GM23338 (cell line): ENCODE data around the gene LIX1L. TPM values are rescaled to one million over a fixed set of nuclear protein-coding genes. Genes with fewer than 3 reads are reported as not detected.

Source experiments
- ATAC-seq: fragments of 200-7000 bp; cut with Tn5 transposase; 3 replicates; pipeline ENCODE4 v1.9.1; 2020
- DNase-seq: peaks from one replicate; pipeline ENCODE4 v3.0.0-alpha.2; 2015; ENCODE audit warnings: low spot score
- H2AFZ ChIP-seq: fragments of 200-600 bp; sonication (generic); 2 replicates; pipeline ENCODE4 v1.8.0; 2016; ENCODE audit warnings: antibody characterized with exemption, mild to moderate bottlenecking, moderate library complexity
- H3F3A ChIP-seq: fragments of 200-600 bp; sonication (generic); replicated peaks from 2 replicates; pipeline ENCODE4 v1.8.0; 2017; ENCODE audit warnings: antibody characterized with exemption, mixed run types, low read depth
- H3K27ac ChIP-seq: fragments of 200-600 bp; sonication (generic); 2 replicates; pipeline ENCODE4 v1.6.1; 2016; ENCODE audit warnings: low read depth
- H3K27me3 ChIP-seq: fragments of 200-600 bp; sonication (generic); 2 replicates; pipeline ENCODE4 v1.8.0; 2016; ENCODE audit warnings: mild to moderate bottlenecking, mixed run types, moderate library complexity; ENCODE audit not compliant: insufficient read depth
- H3K36me3 ChIP-seq: fragments of 200-600 bp; sonication (generic); 2 replicates; pipeline ENCODE4 v1.8.0; 2016; ENCODE audit warnings: mild to moderate bottlenecking; ENCODE audit not compliant: insufficient read depth
- H3K4me1 ChIP-seq: fragments of 200-600 bp; sonication (generic); 2 replicates; pipeline ENCODE4 v1.8.0; 2016; ENCODE audit warnings: mild to moderate bottlenecking, moderate library complexity; ENCODE audit not compliant: insufficient read depth
- H3K4me2 ChIP-seq: fragments of 200-600 bp; sonication (generic); 2 replicates; pipeline ENCODE4 v1.7.1; 2017; ENCODE audit warnings: mixed run types
- H3K4me3 ChIP-seq: fragments of 200-600 bp; sonication (generic); 2 replicates; pipeline ENCODE4 v1.6.1; 2016; ENCODE audit warnings: mixed run types
- H3K79me2 ChIP-seq: fragments of 200-600 bp; sonication (generic); replicated peaks from 2 replicates; pipeline ENCODE4 v1.8.0; 2017; ENCODE audit warnings: mild to moderate bottlenecking; ENCODE audit not compliant: insufficient read depth
- H3K9me2 ChIP-seq: fragments of 200-600 bp; sonication (generic); 2 replicates; pipeline ENCODE4 v1.8.0; 2017; ENCODE audit not compliant: insufficient read depth
- H4K20me1 ChIP-seq: fragments of 200-600 bp; sonication (generic); replicated peaks from 2 replicates; pipeline ENCODE4 v1.8.0; 2017; ENCODE audit warnings: mild to moderate bottlenecking; ENCODE audit not compliant: insufficient read depth
- H3K27ac Mint-ChIP-seq: 2 replicates; pipeline ENCODE4 v1.8.0; 2020; ENCODE audit warnings: inconsistent platforms, mild to moderate bottlenecking, moderate library complexity, mixed read lengths
- H3K27me3 Mint-ChIP-seq: 3 replicates; pipeline ENCODE4 v1.8.0; 2022; ENCODE audit warnings: low read depth, mild to moderate bottlenecking, moderate library complexity, mixed read lengths, inconsistent platforms; ENCODE audit not compliant: insufficient read depth, poor library complexity
- H3K36me3 Mint-ChIP-seq: 3 replicates; pipeline ENCODE4 v1.8.0; 2021; ENCODE audit warnings: low read depth, mild to moderate bottlenecking, inconsistent platforms, moderate library complexity, mixed read lengths
- H3K4me1 Mint-ChIP-seq: 3 replicates; pipeline ENCODE4 v1.8.0; 2020; ENCODE audit warnings: mild to moderate bottlenecking, inconsistent platforms, mixed read lengths
- H3K4me3 Mint-ChIP-seq: 3 replicates; pipeline ENCODE4 v1.8.0; 2021; ENCODE audit warnings: moderate library complexity, mild to moderate bottlenecking, inconsistent platforms, mixed read lengths
- H3K9me3 Mint-ChIP-seq: 3 replicates; pipeline ENCODE4 v1.8.0; 2020; ENCODE audit warnings: moderate library complexity, mild to moderate bottlenecking, inconsistent platforms, mixed read lengths
- CREB1 ChIP-seq: fragments of 250-450 bp; sonication (Bioruptor Pico); IDR thresholded peaks from 2 replicates; pipeline ENCODE4 v1.5.0; 2020; ENCODE audit warnings: low read depth, mild to moderate bottlenecking, moderate library complexity
- CTCF ChIP-seq, 2 experiments: fragments of 200-600 bp in 1 of 2; sonication (generic) in 1 of 2; conservative IDR thresholded peaks; 2 replicates each; pipeline versions ENCODE4 v1.5.1 to v1.6.1; 2016 to 2017; ENCODE audit warnings: antibody characterized with exemption in 2 of 2, low read depth in 2 of 2, mild to moderate bottlenecking in 2 of 2, moderate library complexity in 1 of 2
- EZH2 ChIP-seq: fragments of 200-600 bp; sonication (generic); IDR thresholded peaks from one replicate; pipeline ENCODE4 v1.8.0; 2017; ENCODE audit warnings: antibody characterized with exemption, mild to moderate bottlenecking, low read depth; ENCODE audit not compliant: unreplicated experiment
- NANOG ChIP-seq: IDR thresholded peaks from 2 replicates; pipeline ENCODE4 v1.6.1; 2016; ENCODE audit warnings: antibody characterized with exemption, borderline replicate concordance
- STAT1 ChIP-seq: IDR thresholded peaks from one replicate; pipeline ENCODE4 v1.6.1; 2016; ENCODE audit warnings: antibody characterized with exemption; ENCODE audit not compliant: unreplicated experiment
- polyA plus RNA-seq: library from polyadenylated mRNA; unstranded; fragments of >200 nt; fragmentation: Nextera tagmentation; extraction: Ambion mirVana; gene quantifications from 2 replicates; pipeline ENCODE4 v1.2.1, GENCODE V29; 2016
- total RNA-seq: library from RNA; depleted of rRNA; stranded (reverse); fragments of >200 nt; shearing (Covaris generic); gene quantifications from 2 replicates; pipeline ENCODE4 v1.2.3, GENCODE V29; 2014
- TF ChIP-seq, protein P1 (sequence below): fragments of 250-450 bp; sonication (Bioruptor Pico); IDR thresholded peaks from 2 replicates; pipeline ENCODE4 v1.5.0; 2020; ENCODE audit warnings: mild to moderate bottlenecking, moderate library complexity

The LIX1L gene
- total and polyA plus RNA-seq, 2 experiments from 2014 or later = 0.76 to 2.6 TPM

- TF ChIP-seq CTCF (conservative IDR thresholded peaks at IDR 0.05; ENCODE audit: low read depth in 2 of 2) = no peak
- no peak for TF ChIP-seq STAT1
- TF ChIP-seq, protein P1, sequence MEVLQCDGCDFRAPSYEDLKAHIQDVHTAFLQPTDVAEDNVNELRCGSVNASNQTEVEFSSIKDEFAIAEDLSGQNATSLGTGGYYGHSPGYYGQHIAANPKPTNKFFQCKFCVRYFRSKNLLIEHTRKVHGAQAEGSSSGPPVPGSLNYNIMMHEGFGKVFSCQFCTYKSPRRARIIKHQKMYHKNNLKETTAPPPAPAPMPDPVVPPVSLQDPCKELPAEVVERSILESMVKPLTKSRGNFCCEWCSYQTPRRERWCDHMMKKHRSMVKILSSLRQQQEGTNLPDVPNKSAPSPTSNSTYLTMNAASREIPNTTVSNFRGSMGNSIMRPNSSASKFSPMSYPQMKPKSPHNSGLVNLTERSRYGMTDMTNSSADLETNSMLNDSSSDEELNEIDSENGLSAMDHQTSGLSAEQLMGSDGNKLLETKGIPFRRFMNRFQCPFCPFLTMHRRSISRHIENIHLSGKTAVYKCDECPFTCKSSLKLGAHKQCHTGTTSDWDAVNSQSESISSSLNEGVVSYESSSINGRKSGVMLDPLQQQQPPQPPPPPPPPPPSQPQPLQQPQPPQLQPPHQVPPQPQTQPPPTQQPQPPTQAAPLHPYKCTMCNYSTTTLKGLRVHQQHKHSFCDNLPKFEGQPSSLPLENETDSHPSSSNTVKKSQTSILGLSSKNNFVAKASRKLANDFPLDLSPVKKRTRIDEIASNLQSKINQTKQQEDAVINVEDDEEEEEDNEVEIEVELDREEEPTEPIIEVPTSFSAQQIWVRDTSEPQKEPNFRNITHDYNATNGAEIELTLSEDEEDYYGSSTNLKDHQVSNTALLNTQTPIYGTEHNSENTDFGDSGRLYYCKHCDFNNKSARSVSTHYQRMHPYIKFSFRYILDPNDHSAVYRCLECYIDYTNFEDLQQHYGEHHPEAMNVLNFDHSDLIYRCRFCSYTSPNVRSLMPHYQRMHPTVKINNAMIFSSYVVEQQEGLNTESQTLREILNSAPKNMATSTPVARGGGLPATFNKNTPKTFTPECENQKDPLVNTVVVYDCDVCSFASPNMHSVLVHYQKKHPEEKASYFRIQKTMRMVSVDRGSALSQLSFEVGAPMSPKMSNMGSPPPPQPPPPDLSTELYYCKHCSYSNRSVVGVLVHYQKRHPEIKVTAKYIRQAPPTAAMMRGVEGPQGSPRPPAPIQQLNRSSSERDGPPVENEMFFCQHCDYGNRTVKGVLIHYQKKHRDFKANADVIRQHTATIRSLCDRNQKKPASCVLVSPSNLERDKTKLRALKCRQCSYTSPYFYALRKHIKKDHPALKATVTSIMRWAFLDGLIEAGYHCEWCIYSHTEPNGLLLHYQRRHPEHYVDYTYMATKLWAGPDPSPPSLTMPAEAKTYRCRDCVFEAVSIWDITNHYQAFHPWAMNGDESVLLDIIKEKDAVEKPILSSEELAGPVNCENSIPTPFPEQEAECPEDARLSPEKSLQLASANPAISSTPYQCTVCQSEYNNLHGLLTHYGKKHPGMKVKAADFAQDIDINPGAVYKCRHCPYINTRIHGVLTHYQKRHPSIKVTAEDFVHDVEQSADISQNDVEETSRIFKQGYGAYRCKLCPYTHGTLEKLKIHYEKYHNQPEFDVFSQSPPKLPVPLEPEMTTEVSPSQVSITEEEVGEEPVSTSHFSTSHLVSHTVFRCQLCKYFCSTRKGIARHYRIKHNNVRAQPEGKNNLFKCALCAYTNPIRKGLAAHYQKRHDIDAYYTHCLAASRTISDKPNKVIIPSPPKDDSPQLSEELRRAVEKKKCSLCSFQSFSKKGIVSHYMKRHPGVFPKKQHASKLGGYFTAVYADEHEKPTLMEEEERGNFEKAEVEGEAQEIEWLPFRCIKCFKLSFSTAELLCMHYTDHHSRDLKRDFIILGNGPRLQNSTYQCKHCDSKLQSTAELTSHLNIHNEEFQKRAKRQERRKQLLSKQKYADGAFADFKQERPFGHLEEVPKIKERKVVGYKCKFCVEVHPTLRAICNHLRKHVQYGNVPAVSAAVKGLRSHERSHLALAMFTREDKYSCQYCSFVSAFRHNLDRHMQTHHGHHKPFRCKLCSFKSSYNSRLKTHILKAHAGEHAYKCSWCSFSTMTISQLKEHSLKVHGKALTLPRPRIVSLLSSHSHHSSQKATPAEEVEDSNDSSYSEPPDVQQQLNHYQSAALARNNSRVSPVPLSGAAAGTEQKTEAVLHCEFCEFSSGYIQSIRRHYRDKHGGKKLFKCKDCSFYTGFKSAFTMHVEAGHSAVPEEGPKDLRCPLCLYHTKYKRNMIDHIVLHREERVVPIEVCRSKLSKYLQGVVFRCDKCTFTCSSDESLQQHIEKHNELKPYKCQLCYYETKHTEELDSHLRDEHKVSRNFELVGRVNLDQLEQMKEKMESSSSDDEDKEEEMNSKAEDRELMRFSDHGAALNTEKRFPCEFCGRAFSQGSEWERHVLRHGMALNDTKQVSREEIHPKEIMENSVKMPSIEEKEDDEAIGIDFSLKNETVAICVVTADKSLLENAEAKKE (CRISPR knock-in tag) = no peak
- no peak for TF ChIP-seq CREB1 (CRISPR knock-in tag)
- no peak for TF ChIP-seq EZH2
Observed at GRCh38 chr1:145972580-145972979, 14.8 kb upstream of the LIX1L start (continued).

- no peaks in the 10 kb centered on the region for H4K20me1 ChIP-seq
- ATAC-seq (no peak), DNase-seq (no peak)
- peaks cover 22% of the 10 kb centered on the region for H3K27me3 ChIP-seq
- H3K9me2 ChIP-seq = no peaks in the 10 kb centered on the region
- no peak overlapping the region for H3K4me2 ChIP-seq
- no peaks in the 10 kb centered on the region for H3K36me3 ChIP-seq
- Mint-ChIP-seq H3K9me3 (peaks cover 7% of the 10 kb centered on the region; the same call in 2 of the 3 replicates), H3K4me3 (no peak overlapping the region), H3K36me3 (peaks cover 3% of the 10 kb centered on the region; the same call in 1 of the 3 replicates), H3K4me1 (peaks cover 13% of the 10 kb centered on the region), H3K27ac (no peak overlapping the region), H3K27me3 (peaks cover 25% of the 10 kb centered on the region)
- 0 out of 2 replicates have a peak, but pooled peaks cover 4% of the 10 kb centered on the region for H3F3A ChIP-seq
- TF ChIP-seq CREB1 (CRISPR knock-in tag) (no peak), NANOG (no peak), EZH2 (no peak)
- no peak overlapping the region for H3K27ac ChIP-seq
- no peak overlapping the region for H2AFZ ChIP-seq
- no peak overlapping the region for H3K4me3 ChIP-seq
- H3K79me2 ChIP-seq = no peaks in the 10 kb centered on the region
- H3K4me1 ChIP-seq = peaks cover 23% of the 10 kb centered on the region
Observed at GRCh38 chr1:145967288-145967687, 9.5 kb upstream of the LIX1L start.
